ENCODE results near the gene METTL1. TPM values are rescaled to one million over a fixed set of nuclear protein-coding genes. Genes with fewer than 3 reads are reported as not detected.
"Not testable (repeated sequence)": the region's sequence is repeated elsewhere in the genome, so short reads cannot be mapped to it uniquely, and the experiment has no call there.

The METTL1 gene
- total RNA-seq, 3 donors from 2014 or later: 10.1 to 15.3 (median 10.6) TPM

DNA sequence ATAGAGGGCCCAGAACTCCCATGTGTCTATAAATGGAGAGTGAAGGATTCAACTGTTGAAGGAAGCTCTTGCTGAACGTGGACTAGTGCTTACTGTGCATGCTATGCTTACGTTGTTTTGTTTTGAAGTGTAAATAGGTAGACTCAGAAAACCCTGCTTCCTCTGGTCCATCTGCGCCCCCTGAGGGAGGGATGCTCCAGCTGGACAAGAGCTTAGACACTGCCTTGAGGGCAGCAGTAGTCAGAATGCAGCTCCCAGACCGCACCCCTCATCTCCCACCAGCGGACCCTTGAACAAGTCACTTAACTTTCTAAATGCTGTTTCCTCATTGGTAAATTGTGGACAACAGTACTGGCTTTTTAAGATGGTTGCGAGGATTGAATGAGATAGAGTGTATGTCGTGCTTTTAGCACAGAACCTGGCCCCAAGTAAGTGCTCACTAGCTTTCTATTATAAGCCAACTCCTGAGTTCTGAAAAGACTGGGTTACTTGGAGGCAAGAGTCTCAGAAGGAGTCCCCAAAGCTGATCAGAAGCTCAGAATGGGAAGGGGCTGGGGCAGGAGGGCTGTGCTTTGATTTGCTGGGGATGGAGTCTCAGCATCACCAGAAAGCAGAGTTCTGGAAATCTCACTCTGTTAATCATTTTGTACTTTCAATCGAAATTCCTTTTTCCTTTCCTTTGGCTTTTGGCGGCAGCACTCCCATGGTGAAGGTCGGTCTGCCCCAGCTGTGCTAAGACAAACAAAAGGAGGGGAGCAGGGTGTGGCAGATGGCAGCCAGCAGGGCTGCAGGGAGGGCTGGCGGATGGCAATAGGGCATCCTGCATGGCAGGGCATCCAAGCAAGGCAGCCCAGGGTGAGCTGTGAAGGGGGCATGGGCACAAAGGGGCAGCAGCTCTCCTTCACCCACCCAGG, 48.9 kb downstream of the METTL1 start:
- TF ChIP-seq, protein P1, sequence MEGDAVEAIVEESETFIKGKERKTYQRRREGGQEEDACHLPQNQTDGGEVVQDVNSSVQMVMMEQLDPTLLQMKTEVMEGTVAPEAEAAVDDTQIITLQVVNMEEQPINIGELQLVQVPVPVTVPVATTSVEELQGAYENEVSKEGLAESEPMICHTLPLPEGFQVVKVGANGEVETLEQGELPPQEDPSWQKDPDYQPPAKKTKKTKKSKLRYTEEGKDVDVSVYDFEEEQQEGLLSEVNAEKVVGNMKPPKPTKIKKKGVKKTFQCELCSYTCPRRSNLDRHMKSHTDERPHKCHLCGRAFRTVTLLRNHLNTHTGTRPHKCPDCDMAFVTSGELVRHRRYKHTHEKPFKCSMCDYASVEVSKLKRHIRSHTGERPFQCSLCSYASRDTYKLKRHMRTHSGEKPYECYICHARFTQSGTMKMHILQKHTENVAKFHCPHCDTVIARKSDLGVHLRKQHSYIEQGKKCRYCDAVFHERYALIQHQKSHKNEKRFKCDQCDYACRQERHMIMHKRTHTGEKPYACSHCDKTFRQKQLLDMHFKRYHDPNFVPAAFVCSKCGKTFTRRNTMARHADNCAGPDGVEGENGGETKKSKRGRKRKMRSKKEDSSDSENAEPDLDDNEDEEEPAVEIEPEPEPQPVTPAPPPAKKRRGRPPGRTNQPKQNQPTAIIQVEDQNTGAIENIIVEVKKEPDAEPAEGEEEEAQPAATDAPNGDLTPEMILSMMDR (IDR thresholded peaks at IDR 0.05): no peak
- peaks cover 3% of the 10 kb centered on the region for H3K4me1 ChIP-seq (ENCODE audit: low read depth)
- H3K36me3 ChIP-seq (ENCODE audit: low read depth): peaks cover 11% of the 10 kb centered on the region
- peak in 1 of 3 donors; percentile 26 for DNase-seq
- H3K4me3 ChIP-seq: no peak overlapping the region
- no peak for ATAC-seq
- no peaks in the 10 kb centered on the region for H3K9me3 ChIP-seq
- intact Hi-C loops (cut with DNase I, micrococcal nuclease): no loop called here

DNA sequence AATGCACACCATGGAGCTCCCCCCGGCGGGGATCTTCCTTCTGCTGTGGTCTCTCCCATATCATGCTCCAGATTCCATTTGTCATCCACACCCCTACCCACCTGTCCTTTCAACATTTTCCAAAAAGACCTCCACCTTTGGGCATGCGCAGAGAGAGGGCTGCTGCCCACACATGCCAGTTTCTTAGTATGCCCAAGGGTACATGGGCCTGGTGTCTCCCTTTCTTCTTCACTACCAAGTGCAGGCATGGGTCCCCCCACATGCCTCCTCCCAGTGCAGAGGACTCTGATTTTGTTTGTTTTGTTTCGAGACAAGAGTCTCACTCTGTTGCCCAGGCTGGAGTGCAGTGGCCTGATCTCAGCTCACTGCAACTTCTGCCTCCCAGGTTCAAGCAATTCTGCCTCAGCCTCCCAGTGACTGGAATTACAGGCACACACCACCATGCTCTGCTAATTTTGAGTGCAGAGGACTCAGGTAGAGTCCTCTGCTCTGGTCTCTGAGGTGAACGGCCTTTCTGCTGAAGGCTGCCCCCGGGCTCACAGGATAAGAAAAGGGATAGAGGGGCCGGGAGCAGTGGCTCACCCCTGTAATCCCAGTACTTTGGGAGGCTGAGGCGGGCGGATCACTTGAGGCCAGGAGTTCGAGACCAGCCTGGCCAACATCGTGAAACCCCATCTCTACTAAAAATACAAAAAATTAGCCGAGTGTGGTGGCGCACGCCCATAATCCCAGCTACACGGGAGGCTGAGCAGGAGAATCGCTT, 49.9 kb downstream of the METTL1 start:
- peaks cover 11% of the 10 kb centered on the region for H3K36me3 ChIP-seq (ENCODE audit: low read depth)
- ATAC-seq; intact Hi-C loops (cut with DNase I, micrococcal nuclease): not testable (repeated sequence)

DNA sequence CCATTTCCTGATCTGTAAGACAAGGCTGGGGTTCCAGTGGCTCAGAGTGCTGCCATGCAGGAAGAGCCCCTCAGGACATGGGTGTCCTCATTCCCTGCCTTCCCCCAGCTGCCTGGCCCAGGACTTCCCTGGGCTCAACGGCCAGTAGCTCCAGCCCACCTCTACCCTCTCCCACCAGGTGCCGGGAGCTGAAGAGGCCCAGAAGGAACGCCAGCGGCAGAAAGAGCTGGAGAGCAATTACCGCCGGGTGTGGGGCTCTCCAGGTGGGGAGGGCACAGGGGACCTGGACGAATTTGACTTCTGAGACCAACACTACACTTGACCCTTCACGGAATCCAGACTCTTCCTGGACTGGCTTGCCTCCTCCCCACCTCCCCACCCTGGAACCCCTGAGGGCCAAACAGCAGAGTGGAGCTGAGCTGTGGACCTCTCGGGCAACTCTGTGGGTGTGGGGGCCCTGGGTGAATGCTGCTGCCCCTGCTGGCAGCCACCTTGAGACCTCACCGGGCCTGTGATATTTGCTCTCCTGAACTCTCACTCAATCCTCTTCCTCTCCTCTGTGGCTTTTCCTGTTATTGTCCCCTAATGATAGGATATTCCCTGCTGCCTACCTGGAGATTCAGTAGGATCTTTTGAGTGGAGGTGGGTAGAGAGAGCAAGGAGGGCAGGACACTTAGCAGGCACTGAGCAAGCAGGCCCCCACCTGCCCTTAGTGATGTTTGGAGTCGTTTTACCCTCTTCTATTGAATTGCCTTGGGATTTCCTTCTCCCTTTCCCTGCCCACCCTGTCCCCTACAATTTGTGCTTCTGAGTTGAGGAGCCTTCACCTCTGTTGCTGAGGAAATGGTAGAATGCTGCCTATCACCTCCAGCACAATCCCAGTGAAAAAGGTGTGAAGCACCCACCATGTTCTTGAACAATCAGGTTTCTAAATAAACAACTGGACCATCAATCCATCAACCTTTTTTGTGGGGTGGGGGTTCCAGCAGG, 51.0 kb downstream of the METTL1 start:
- H3K4me3 ChIP-seq: no peak overlapping the region
- DNase-seq (no peak), ATAC-seq (no peak)
- H3K9me3 ChIP-seq: no peaks in the 10 kb centered on the region
- H3K36me3 ChIP-seq (ENCODE audit: low read depth): peaks cover 11% of the 10 kb centered on the region
- intact Hi-C loops (cut with DNase I, micrococcal nuclease): no loop called here
- H3K4me1 ChIP-seq (ENCODE audit: low read depth): peaks cover 1% of the 10 kb centered on the region
- TF ChIP-seq, protein P1 (IDR thresholded peaks at IDR 0.05): no peak

More for the DNA sequence above, 49.9 kb downstream of the METTL1 start:
- H3K4me3 ChIP-seq; DNase-seq; H3K9me3 ChIP-seq; H3K4me1 ChIP-seq (ENCODE audit: low read depth): not testable (repeated sequence)

DNA sequence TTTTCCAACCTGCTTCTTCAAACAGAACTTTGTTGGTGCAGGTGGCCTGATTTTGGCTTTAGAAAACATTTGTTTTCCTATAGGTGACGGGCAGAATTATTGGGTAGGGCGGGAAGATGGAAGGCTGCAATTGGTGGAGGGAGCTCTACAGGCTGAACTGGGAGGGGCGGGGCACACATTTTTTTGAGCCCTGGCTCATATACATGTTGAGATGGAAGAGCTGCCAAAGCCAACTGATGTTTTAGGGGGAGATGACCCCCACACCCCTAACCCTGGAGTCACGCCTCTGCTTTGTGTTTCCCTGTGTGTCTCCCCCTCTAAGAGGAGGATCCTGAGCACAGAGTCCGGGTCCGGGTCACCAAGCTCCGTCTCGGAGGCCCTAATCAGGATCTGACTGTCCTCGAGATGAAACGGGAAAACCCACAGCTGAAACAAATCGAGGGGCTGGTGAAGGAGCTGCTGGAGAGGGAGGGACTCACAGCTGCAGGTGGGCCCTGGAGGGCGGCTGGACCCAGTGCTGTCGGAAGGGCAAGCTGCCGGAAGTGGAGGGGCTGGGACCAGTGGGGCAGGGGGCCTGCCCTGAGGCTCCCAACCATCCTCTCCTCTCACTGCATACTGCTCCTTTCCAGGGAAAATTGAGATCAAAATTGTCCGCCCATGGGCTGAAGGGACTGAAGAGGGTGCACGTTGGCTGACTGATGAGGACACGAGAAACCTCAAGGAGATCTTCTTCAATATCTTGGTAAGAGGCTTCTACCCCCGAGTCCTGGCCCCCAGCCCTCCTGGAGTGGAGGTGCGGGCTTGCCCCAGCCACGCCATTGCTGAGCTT, 51.9 kb downstream of the METTL1 start:
- no peak for ATAC-seq
- peaks cover 11% of the 10 kb centered on the region for H3K36me3 ChIP-seq (ENCODE audit: low read depth)
- no peaks in the 10 kb centered on the region for H3K9me3 ChIP-seq
- no peak overlapping the region for H3K4me3 ChIP-seq
- H3K4me1 ChIP-seq (ENCODE audit: low read depth): no peaks in the 10 kb centered on the region
- no peak for DNase-seq
- intact Hi-C loops (cut with DNase I, micrococcal nuclease): no loop called here
- TF ChIP-seq, protein P1 (IDR thresholded peaks at IDR 0.05): no peak

DNA sequence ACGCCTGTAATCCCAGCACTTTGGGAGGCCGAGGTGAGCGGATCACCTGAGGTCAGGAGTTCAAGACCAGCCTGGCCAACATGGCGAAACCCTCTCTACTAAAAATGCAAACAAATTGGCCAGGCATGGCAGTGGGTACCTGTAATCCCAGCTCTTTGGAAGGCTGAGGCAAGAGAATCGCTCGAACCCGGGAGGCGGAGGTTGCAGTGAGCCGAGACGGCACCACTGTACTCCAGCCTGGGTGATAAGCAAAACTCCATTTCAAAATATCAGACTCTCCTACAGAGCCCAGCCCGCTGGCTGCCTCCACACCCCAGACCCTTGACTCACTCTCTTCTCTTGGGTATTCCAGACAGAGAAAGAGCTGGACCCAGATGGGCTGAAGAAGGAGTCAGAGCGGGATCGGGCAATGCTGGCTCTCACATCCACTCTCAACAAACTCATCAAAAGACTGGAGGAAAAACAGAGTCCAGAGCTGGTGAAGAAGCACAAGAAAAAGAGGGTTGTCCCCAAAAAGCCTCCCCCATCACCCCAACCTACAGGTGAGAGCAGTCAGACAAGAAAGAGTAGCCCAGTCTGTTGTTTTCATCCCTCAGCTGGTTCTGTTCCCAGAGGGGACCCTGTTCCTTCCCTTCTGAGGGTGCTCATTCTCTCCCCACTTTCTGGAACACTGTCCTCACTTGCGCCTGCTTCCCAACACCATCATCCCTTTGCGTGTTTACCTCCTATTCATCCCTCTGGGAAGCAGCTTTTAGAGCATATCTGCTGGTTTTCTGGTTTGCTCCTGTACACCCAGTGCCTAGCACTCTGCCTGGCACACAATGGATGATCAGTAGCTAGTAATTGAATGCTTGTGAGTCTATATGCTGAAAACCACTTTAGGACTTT, 53.0 kb downstream of the METTL1 start:
- DNase-seq (no peak), ATAC-seq (no peak)
- no peak overlapping the region for H3K4me3 ChIP-seq
- peaks cover 11% of the 10 kb centered on the region for H3K36me3 ChIP-seq (ENCODE audit: low read depth)
- H3K9me3 ChIP-seq: no peaks in the 10 kb centered on the region
- TF ChIP-seq, protein P1 (IDR thresholded peaks at IDR 0.05): no peak
- intact Hi-C loops (cut with DNase I, micrococcal nuclease): no loop called here
- H3K4me1 ChIP-seq (ENCODE audit: low read depth): no peaks in the 10 kb centered on the region
